DMS 273 treated with DMSO at 0.1 percent for 48 hours (cell line): Measurements from ENCODE around the gene OSTN.
"Not testable (repeated sequence)": the region's sequence is repeated elsewhere in the genome, so short reads cannot be mapped to it uniquely, and the experiment has no call there.

Experiments
- DNase-seq: peaks from one replicate; lab custom pipeline; 2025; lab: John Stamatoyannopoulos, UW

The OSTN gene

GRCh38 chr3:191263850-191264249, 64.8 kb downstream of the OSTN start:
- no peak for DNase-seq

- no peak for DNase-seq
These were observed 69.7 kb downstream of the OSTN start for GRCh38 chr3:191268737-191269136.

- DNase-seq, result no peak
These were observed 70.4 kb downstream of the OSTN start for GRCh38 chr3:191269289-191270085.

GRCh38 chr3:191275244-191275643, 76.2 kb downstream of the OSTN start:
- not testable (repeated sequence) for DNase-seq

GRCh38 chr3:191275751-191276150, 76.7 kb downstream of the OSTN start:
- DNase-seq, result no peak

- DNase-seq, result no peak
These were observed 81.1 kb downstream of the OSTN start for GRCh38 chr3:191280111-191280510.

GRCh38 chr3:191280882-191281281, 81.8 kb downstream of the OSTN start:
- DNase-seq, result no peak

- DNase-seq, result no peak
These were observed 83.5 kb downstream of the OSTN start for GRCh38 chr3:191282251-191283185.

- no peak for DNase-seq
These were observed 84.4 kb downstream of the OSTN start for GRCh38 chr3:191283400-191283799.

- DNase-seq, result no peak
These were observed 91.4 kb downstream of the OSTN start for GRCh38 chr3:191290311-191291025.

GRCh38 chr3:191292243-191293015, 93.4 kb downstream of the OSTN start:
- no peak for DNase-seq

GRCh38 chr3:191294291-191294690, 95.2 kb downstream of the OSTN start:
- DNase-seq, result no peak

- DNase-seq, result no peak
These were observed 97.0 kb downstream of the OSTN start for GRCh38 chr3:191296041-191296541.

- DNase-seq, result no peak
These were observed 99.8 kb downstream of the OSTN start for GRCh38 chr3:191298846-191299245.

GRCh38 chr3:191300422-191300821, 101.4 kb downstream of the OSTN start:
- no peak for DNase-seq

GRCh38 chr3:191301017-191301416, 102.0 kb downstream of the OSTN start:
- no peak for DNase-seq

- DNase-seq, result no peak
These were observed 102.9 kb downstream of the OSTN start for GRCh38 chr3:191301782-191302411.

GRCh38 chr3:191302451-191302850, 103.4 kb downstream of the OSTN start:
- no peak for DNase-seq

GRCh38 chr3:191303596-191303995, 104.6 kb downstream of the OSTN start:
- no peak for DNase-seq

- DNase-seq, result no peak
These were observed 107.4 kb downstream of the OSTN start for GRCh38 chr3:191306428-191306827.

- no peak for DNase-seq
These were observed 108.3 kb downstream of the OSTN start for GRCh38 chr3:191307341-191307740.
